HG02884 (cell line): ENCODE measurements around the gene CDK5R1.
"Not testable (repeated sequence)": the region's sequence is repeated elsewhere in the genome, so short reads cannot be mapped to it uniquely, and the experiment has no call there.

Experiments used
- ATAC-seq: cut with Tn5 transposase; IDR thresholded peaks from one replicate; pipeline ENCODE4 v1.9.1; 2021; ENCODE audit warnings: mild to moderate bottlenecking, moderate library complexity; ENCODE audit not compliant: unreplicated experiment

Gene CDK5R1

GRCh38 chr17:32486701-32487472, at the start of gene CDK5R1:
Gene CDK5R1 (plus strand): TSS chr17:32486993. CDS start chr17:32487621, 628 bp downstream.
- ATAC-seq: no peak

- ATAC-seq: no peak
These were observed 46.1 kb upstream of the CDK5R1 start for GRCh38 chr17:32440722-32441121.

- ATAC-seq: no peak
These were observed 44.9 kb upstream of the CDK5R1 start for GRCh38 chr17:32441886-32442285.

- peak; percentile 4 for ATAC-seq
These were observed 42.9 kb upstream of the CDK5R1 start for GRCh38 chr17:32443827-32444300.

GRCh38 chr17:32444301-32445073, 42.3 kb upstream of the CDK5R1 start, which contains the start of gene PSMD11:
Gene PSMD11 (plus strand): TSS chr17:32444510. CDS start chr17:32444524, 14 bp downstream.
- ATAC-seq: peak; percentile 86

GRCh38 chr17:32445074-32445415, 41.7 kb upstream of the CDK5R1 start:
- ATAC-seq: no peak

GRCh38 chr17:32445497-32445896, 41.3 kb upstream of the CDK5R1 start:
- ATAC-seq: no peak

- ATAC-seq: no peak
These were observed 40.8 kb upstream of the CDK5R1 start for GRCh38 chr17:32445971-32446370.

GRCh38 chr17:32446949-32447348, 39.8 kb upstream of the CDK5R1 start:
- ATAC-seq: no peak

- no peak for ATAC-seq
These were observed 36.8 kb upstream of the CDK5R1 start for GRCh38 chr17:32449963-32450362.

- not testable (repeated sequence) for ATAC-seq
These were observed 36.4 kb upstream of the CDK5R1 start for GRCh38 chr17:32450379-32450778.

GRCh38 chr17:32451879-32452278, 34.9 kb upstream of the CDK5R1 start:
- no peak for ATAC-seq

- ATAC-seq: no peak
These were observed 34.5 kb upstream of the CDK5R1 start for GRCh38 chr17:32452281-32452680.

GRCh38 chr17:32453370-32453769, 33.4 kb upstream of the CDK5R1 start:
- no peak for ATAC-seq

- ATAC-seq: no peak
These were observed 28.4 kb upstream of the CDK5R1 start for GRCh38 chr17:32458371-32458770.

- ATAC-seq: no peak
These were observed 26.7 kb upstream of the CDK5R1 start for GRCh38 chr17:32460054-32460453.

GRCh38 chr17:32461498-32461852, 25.3 kb upstream of the CDK5R1 start:
- no peak for ATAC-seq

- no peak for ATAC-seq
These were observed 24.8 kb upstream of the CDK5R1 start for GRCh38 chr17:32461853-32462617.

- ATAC-seq: no peak
These were observed 23.5 kb upstream of the CDK5R1 start for GRCh38 chr17:32463304-32463703.

GRCh38 chr17:32464374-32464773, 22.4 kb upstream of the CDK5R1 start:
- ATAC-seq: no peak

GRCh38 chr17:32467949-32468348, 18.8 kb upstream of the CDK5R1 start:
- ATAC-seq: no peak
